Neural crest cell (in vitro differentiated cells): Measurements from ENCODE around the gene ELMO1. TPM values are rescaled to one million over a fixed set of nuclear protein-coding genes. Genes with fewer than 3 reads are reported as not detected.

Experiments used
- DNase-seq: peaks from one replicate; pipeline ENCODE4 v3.0.0; 2021; ENCODE audit warnings: low read depth, mixed read lengths, low spot score
- H3K27ac Mint-ChIP-seq: one replicate; pipeline ENCODE4 v1.8.0; 2021; ENCODE audit warnings: mild to moderate bottlenecking, mixed read lengths; ENCODE audit not compliant: unreplicated experiment
- H3K27me3 Mint-ChIP-seq: 2 replicates; pipeline ENCODE4 v1.8.0; 2021; ENCODE audit warnings: low read depth, mild to moderate bottlenecking, mixed read lengths
- H3K36me3 Mint-ChIP-seq: 2 replicates; pipeline ENCODE4 v1.8.0; 2021; ENCODE audit warnings: low read depth, mild to moderate bottlenecking, mixed read lengths
- H3K4me1 Mint-ChIP-seq: 2 replicates; pipeline ENCODE4 v1.8.0; 2021; ENCODE audit warnings: mixed read lengths
- H3K4me3 Mint-ChIP-seq: one replicate; pipeline ENCODE4 v1.8.0; 2021; ENCODE audit warnings: mild to moderate bottlenecking, mixed read lengths
- H3K9me3 Mint-ChIP-seq: 2 replicates; pipeline ENCODE4 v1.8.0; 2021; ENCODE audit warnings: mixed read lengths
- CTCF ChIP-seq: fragments of 200-600 bp; sonication (generic); conservative IDR thresholded peaks from 2 replicates; pipeline ENCODE4 v1.5.0; 2021; ENCODE audit warnings: antibody characterized with exemption, mild to moderate bottlenecking
- total RNA-seq: library from RNA; stranded (reverse); gene quantifications from 2 replicates; pipeline ENCODE4 v1.2.1, GENCODE V29; 2021

The ELMO1 gene
- total RNA-seq, 1 donor from 2014 or later: 7.4 TPM

GRCh38 chr7:36955456-36956129 lies 493.1 kb downstream of the ELMO1 start:
- peaks cover 5% of the 10 kb centered on the region for H3K9me3 Mint-ChIP-seq
- H3K27ac Mint-ChIP-seq: no peak overlapping the region
- H3K4me1 Mint-ChIP-seq: peaks cover 3% of the 10 kb centered on the region
- DNase-seq: no peak
- no peaks in the 10 kb centered on the region for H3K27me3 Mint-ChIP-seq
- no peak overlapping the region for H3K4me3 Mint-ChIP-seq
- peaks cover 5% of the 10 kb centered on the region for H3K36me3 Mint-ChIP-seq
- TF ChIP-seq CTCF: no peak

DNA sequence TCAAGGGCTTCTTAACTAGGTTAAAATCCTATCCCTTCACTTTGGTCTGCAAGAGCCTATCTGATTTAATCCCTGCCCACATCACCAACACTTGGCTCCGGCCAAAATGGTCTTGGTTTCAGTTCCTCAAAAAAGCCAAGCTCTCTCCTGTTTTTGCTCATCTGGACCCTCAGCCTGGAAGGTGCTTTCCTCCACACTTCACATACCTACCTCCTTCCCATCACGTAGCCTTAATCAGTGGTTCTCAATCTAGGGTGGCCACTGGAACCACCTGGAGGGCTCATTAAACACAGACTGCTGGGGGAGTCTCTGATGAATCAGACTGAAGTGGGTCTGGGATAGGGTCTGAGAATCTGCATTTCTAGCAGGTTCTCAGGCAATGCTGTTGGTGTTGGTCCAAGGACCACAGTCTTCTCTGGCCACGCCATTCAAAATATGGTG lies 497.4 kb downstream of the ELMO1 start:
- peaks cover 5% of the 10 kb centered on the region for H3K36me3 Mint-ChIP-seq
- no peak overlapping the region for H3K4me3 Mint-ChIP-seq
- no peak for DNase-seq
- H3K9me3 Mint-ChIP-seq: peaks cover 14% of the 10 kb centered on the region
- peaks cover 3% of the 10 kb centered on the region for H3K4me1 Mint-ChIP-seq
- H3K27ac Mint-ChIP-seq: no peak overlapping the region
- no peaks in the 10 kb centered on the region for H3K27me3 Mint-ChIP-seq
- no peak for TF ChIP-seq CTCF

GRCh38 chr7:36949711-36950600 lies 498.7 kb downstream of the ELMO1 start:
- H3K36me3 Mint-ChIP-seq: peaks cover 5% of the 10 kb centered on the region
- peaks cover 12% of the 10 kb centered on the region for H3K9me3 Mint-ChIP-seq
- H3K4me3 Mint-ChIP-seq: no peak overlapping the region
- no peaks in the 10 kb centered on the region for H3K27me3 Mint-ChIP-seq
- DNase-seq: no peak
- peaks cover 3% of the 10 kb centered on the region for H3K4me1 Mint-ChIP-seq
- TF ChIP-seq CTCF: no peak
- no peak overlapping the region for H3K27ac Mint-ChIP-seq

GRCh38 chr7:36946401-36946739 lies 502.3 kb downstream of the ELMO1 start:
- peaks cover 7% of the 10 kb centered on the region for H3K4me1 Mint-ChIP-seq
- peaks cover 10% of the 10 kb centered on the region for H3K9me3 Mint-ChIP-seq
- no peak overlapping the region for H3K27ac Mint-ChIP-seq
- no peaks in the 10 kb centered on the region for H3K27me3 Mint-ChIP-seq
- TF ChIP-seq CTCF: no peak
- no peak overlapping the region for H3K4me3 Mint-ChIP-seq
- DNase-seq: no peak
- peaks cover 2% of the 10 kb centered on the region for H3K36me3 Mint-ChIP-seq

- Mint-ChIP-seq H3K4me1 (peaks cover 7% of the 10 kb centered on the region), H3K27me3 (no peaks in the 10 kb centered on the region), H3K27ac (no peak overlapping the region), H3K36me3 (no peaks in the 10 kb centered on the region), H3K9me3 (peaks cover 10% of the 10 kb centered on the region), H3K4me3 (no peak overlapping the region)
- no peak for TF ChIP-seq CTCF
- DNase-seq: no peak
These were observed 502.9 kb downstream of the ELMO1 start for GRCh38 chr7:36945612-36946400.
